Sigmoid colon (tissue), 3 donors: Measurements from ENCODE around the gene MAT2B.

ENCODE experiments used
- POLR2A ChIP-seq, 2 donors: fragments of 450-650 bp; IDR thresholded peaks; one replicate each; pipeline ENCODE4 v1.6.1; 2016; ENCODE audit warnings: antibody characterized with exemption in 2 of 2, mild to moderate bottlenecking in 2 of 2, moderate library complexity in 2 of 2
- TF ChIP-seq, protein P1 (sequence below), 4 experiments: fragments of 450-650 bp in 3 of 4; fragments of 200-600 bp in 1 of 4; IDR thresholded peaks; one replicate each; pipeline ENCODE4 v1.5.1; 2016 to 2019; ENCODE audit warnings: antibody characterized with exemption in 4 of 4, mild to moderate bottlenecking in 3 of 4, moderate library complexity in 2 of 4

GRCh38 chr5:163505049-163505367 lies 411 bp upstream of the MAT2B start:
- TF ChIP-seq, protein P1, sequence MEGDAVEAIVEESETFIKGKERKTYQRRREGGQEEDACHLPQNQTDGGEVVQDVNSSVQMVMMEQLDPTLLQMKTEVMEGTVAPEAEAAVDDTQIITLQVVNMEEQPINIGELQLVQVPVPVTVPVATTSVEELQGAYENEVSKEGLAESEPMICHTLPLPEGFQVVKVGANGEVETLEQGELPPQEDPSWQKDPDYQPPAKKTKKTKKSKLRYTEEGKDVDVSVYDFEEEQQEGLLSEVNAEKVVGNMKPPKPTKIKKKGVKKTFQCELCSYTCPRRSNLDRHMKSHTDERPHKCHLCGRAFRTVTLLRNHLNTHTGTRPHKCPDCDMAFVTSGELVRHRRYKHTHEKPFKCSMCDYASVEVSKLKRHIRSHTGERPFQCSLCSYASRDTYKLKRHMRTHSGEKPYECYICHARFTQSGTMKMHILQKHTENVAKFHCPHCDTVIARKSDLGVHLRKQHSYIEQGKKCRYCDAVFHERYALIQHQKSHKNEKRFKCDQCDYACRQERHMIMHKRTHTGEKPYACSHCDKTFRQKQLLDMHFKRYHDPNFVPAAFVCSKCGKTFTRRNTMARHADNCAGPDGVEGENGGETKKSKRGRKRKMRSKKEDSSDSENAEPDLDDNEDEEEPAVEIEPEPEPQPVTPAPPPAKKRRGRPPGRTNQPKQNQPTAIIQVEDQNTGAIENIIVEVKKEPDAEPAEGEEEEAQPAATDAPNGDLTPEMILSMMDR (IDR thresholded peaks at IDR 0.05), result no peak
- TF ChIP-seq POLR2A (IDR thresholded peaks at IDR 0.05), result no peak
